Mucosa of stomach (tissue), 1 donor: ENCODE measurements around the gene ELOVL6.

Experiments
- H3K27me3 ChIP-seq: one replicate; pipeline ENCODE4 v1.7.0; 2013; ENCODE audit warnings: mild to moderate bottlenecking, low read length; ENCODE audit not compliant: control insufficient read depth, insufficient read depth
- H3K36me3 ChIP-seq: one replicate; pipeline ENCODE4 v1.7.0; 2013; ENCODE audit warnings: low read length; ENCODE audit not compliant: control insufficient read depth, insufficient read depth
- H3K4me1 ChIP-seq: one replicate; pipeline ENCODE4 v1.7.0; 2013; ENCODE audit warnings: mild to moderate bottlenecking, low read length; ENCODE audit not compliant: control insufficient read depth, insufficient read depth
- H3K4me3 ChIP-seq: one replicate; pipeline ENCODE4 v1.7.0; 2013; ENCODE audit warnings: low read length
- H3K9ac ChIP-seq: one replicate; pipeline ENCODE4 v1.7.0; 2013; ENCODE audit warnings: mild to moderate bottlenecking, low read length, moderate library complexity
- H3K9me3 ChIP-seq: one replicate; pipeline ENCODE4 v1.7.0; 2013; ENCODE audit warnings: mild to moderate bottlenecking, low read length, moderate library complexity; ENCODE audit not compliant: control insufficient read depth
- donor health status: Pancreatic carcinoma.

ELOVL6 gene

DNA sequence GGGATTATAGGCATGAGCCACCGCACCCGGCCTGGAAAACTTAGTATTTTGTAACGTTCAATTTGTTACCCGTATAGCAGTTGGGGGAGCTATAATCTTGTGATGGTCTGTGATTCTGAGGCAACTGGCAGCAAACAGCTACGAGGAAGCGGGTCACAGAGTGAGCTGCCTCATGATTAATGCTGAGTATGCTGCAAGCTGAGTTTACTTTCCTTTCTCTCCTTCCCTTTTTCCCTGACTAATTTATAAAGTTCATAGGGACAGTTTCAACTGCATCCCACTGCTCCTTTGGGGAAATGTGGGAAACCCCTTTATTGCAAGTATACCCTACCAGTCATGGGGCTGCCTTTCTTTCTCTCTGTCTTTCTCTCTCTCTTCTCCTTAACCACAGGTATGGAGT lies 17.7 kb upstream of the ELOVL6 start:
- Histone ChIP-seq H3K4me1 (no peaks in the 10 kb centered on the region), H3K27me3 (no peaks in the 10 kb centered on the region), H3K36me3 (no peaks in the 10 kb centered on the region), H3K4me3 (no peak overlapping the region), H3K9ac (no peak overlapping the region), H3K9me3 (no peaks in the 10 kb centered on the region)

DNA sequence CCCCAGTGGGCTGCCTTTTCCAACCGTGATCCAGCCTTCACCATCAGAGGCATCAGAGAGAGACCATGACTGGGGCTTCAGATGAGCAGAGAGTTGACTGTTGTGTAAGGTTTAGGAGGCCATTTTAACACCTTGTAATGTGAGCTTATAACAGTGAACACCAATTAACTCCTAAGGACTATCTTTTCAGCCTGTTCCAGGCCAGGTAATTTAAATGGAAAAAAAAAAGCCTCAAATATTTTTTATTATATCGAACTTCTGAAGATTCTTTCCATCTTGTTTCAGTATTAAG lies 13.3 kb upstream of the ELOVL6 start:
- H3K4me1 ChIP-seq: no peaks in the 10 kb centered on the region

DNA sequence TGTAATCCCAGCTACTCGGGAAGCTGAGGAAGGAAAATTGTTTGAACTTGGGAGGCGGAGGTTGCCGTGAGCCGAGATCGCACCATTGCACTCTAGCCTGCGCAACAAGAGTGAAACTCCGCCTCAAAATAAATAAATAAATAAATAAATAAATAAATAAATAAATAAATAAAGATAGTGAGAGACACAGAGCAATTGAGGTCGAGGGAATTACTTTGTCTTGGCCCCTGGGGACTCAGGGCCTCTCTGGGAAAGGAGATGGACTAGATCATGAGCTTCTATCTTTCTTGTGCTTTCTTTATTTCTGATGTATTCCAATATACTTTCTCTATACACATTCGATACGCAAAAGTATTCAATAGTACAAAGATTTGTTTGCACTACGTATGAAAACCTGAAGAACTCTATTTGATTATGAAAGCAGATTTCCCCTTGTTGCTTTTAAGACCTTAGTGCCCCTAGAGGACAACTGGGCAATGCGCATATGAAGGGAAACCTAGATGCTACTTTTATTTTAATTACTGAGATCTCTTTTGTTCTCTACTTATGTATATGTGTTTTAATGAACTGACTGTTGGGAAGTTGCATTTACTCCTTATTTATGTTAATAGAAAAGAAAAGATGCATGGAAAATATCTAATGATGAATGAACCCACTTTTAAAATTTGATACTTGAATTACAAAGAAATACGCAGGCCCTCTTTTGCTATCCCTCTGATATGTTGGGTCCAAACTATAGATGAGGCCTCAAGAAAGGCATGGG lies 12.8 kb upstream of the ELOVL6 start:
- Histone ChIP-seq H3K9ac (no peak overlapping the region), H3K9me3 (no peaks in the 10 kb centered on the region), H3K4me1 (no peaks in the 10 kb centered on the region), H3K36me3 (no peaks in the 10 kb centered on the region), H3K4me3 (no peak overlapping the region), H3K27me3 (no peaks in the 10 kb centered on the region)

More for the DNA sequence above, 13.3 kb upstream of the ELOVL6 start:
- Histone ChIP-seq H3K27me3 (no peaks in the 10 kb centered on the region), H3K36me3 (no peaks in the 10 kb centered on the region), H3K9me3 (no peaks in the 10 kb centered on the region), H3K4me3 (no peak overlapping the region), H3K9ac (no peak overlapping the region)

DNA sequence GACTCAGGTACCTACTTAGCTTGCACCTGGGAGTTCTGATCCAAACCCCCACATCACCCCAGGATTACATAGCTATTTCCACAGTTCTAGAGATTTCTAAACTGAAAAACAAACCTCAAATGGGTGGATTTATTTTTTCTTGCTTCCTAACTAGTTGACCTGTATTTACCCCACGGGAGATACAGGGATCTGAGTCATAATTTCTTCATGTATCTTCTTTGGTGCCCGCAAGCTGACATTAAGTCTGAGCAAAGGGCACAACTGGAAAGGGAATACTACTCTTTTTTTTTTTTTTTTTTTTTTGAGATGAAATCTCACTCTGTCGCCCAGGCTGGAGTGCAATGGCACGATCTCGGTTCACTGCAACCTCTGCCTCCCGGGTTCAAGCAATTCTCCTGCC lies 10.0 kb upstream of the ELOVL6 start:
- Histone ChIP-seq H3K36me3 (no peaks in the 10 kb centered on the region), H3K9me3 (no peaks in the 10 kb centered on the region), H3K27me3 (no peaks in the 10 kb centered on the region), H3K4me3 (no peak overlapping the region), H3K4me1 (no peaks in the 10 kb centered on the region), H3K9ac (no peak overlapping the region)

DNA sequence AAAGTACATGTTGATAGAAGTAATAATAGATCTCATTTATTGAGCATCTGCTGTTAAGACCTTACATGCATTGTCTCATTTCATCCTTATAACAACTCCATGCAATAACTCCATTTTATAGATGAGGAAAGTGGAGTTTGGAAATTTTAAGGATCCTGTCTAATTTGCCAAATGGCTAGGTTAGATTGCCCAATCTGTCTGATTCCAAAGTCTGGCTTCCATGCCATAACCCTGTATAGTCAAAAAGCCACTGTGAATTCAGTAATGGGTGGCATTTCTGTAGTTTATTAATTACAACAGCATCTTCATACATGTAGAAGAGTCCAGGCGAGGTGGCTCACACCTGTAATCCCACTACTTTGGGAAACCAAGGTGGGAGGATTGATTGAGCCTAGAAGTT lies 8.8 kb upstream of the ELOVL6 start:
- Histone ChIP-seq H3K9ac (no peak overlapping the region), H3K9me3 (no peaks in the 10 kb centered on the region), H3K4me1 (no peaks in the 10 kb centered on the region), H3K4me3 (no peak overlapping the region), H3K27me3 (no peaks in the 10 kb centered on the region), H3K36me3 (no peaks in the 10 kb centered on the region)

DNA sequence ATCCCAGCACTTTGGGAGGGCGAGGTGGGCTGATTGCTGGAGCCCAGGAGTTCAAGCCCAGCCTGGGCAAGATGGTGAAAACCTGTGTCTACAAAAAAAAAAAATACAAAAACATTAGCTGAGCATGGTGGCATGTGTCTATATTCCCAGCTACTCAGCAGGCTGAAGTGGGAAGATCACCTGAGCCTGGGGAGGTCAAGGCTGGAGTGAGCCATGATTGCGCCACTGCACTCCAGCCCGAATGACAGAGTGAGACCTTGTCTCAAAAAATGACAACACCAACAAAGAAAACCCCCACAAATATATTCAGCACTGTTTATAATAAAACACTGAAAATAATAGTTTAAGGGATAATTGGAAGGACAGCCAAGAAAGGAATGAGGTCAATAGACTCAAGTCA lies 3.6 kb upstream of the ELOVL6 start:
- Histone ChIP-seq H3K4me3 (no peak overlapping the region), H3K4me1 (peaks cover 15% of the 10 kb centered on the region), H3K9ac (no peak overlapping the region), H3K36me3 (no peaks in the 10 kb centered on the region), H3K9me3 (no peaks in the 10 kb centered on the region), H3K27me3 (no peaks in the 10 kb centered on the region)

DNA sequence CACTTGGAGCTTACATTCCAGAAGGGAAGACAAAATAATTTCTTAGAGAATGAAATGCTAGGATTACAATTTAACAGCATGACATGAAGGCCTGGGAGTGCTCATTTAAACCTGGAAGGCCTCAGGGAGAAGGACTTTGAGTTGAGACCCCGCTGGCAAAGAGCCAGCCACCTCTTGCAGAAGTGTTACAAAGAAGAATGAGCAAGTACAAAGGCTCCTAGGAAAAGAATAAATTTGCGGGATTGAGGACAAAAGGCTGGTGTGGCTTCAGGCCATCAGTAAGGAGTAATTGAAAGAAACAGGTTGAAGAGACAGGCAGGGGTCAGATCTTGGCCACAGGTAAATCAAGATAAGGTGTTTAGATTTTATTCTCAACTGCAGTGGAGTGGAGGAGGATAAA lies 3.1 kb upstream of the ELOVL6 start:
- Histone ChIP-seq H3K4me3 (no peak overlapping the region), H3K9ac (no peak overlapping the region), H3K9me3 (no peaks in the 10 kb centered on the region), H3K36me3 (no peaks in the 10 kb centered on the region), H3K27me3 (no peaks in the 10 kb centered on the region), H3K4me1 (peaks cover 15% of the 10 kb centered on the region)

DNA sequence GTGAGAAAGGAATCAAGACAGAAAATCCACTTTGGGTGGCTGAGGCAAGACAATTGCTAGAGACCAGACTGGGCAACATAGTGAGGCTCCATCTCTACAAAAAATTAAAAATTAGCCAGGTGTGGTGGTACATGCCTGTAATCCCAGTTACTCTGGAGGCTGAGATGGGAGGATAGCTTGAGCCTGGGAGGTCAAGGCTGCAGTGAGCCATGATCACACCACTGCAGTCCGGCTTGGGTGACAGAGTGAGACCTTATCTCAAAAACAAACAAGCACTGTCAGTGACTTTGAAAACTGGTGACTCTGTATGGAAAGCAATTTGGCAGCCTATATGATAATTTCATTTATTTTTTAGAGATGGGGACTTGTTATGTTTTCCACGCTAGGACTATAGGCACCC lies 2.3 kb upstream of the ELOVL6 start:
- no peaks in the 10 kb centered on the region for H3K9me3 ChIP-seq
- H3K36me3 ChIP-seq: no peaks in the 10 kb centered on the region
- peaks cover 18% of the 10 kb centered on the region for H3K4me1 ChIP-seq
- no peaks in the 10 kb centered on the region for H3K27me3 ChIP-seq
- no peak overlapping the region for H3K9ac ChIP-seq
- H3K4me3 ChIP-seq: no peak overlapping the region

DNA sequence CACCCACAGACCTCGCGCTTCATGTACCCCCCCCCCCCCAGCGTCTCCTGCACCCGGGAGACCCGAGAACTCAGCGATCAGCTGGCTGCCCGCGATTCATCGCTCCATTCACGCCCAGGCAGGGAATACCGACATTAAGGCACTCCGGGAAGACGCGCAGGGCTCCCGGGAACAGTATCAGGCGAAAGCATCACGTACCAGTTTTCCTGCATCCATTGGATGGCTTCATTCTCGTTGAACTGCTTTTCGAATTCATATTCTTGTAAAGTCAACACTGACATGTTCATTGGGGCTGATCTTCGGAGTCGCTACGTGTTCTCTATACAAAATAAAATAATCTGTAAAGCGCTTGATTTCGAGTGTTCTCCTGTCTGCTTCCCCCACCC lies 373 bp downstream of the ELOVL6 start:
- Histone ChIP-seq H3K4me3 (peak overlapping the region; percentile 85), H3K27me3 (no peaks in the 10 kb centered on the region), H3K9ac (peak overlapping the region; percentile 92), H3K36me3 (no peaks in the 10 kb centered on the region), H3K9me3 (no peaks in the 10 kb centered on the region), H3K4me1 (peaks cover 37% of the 10 kb centered on the region)

DNA sequence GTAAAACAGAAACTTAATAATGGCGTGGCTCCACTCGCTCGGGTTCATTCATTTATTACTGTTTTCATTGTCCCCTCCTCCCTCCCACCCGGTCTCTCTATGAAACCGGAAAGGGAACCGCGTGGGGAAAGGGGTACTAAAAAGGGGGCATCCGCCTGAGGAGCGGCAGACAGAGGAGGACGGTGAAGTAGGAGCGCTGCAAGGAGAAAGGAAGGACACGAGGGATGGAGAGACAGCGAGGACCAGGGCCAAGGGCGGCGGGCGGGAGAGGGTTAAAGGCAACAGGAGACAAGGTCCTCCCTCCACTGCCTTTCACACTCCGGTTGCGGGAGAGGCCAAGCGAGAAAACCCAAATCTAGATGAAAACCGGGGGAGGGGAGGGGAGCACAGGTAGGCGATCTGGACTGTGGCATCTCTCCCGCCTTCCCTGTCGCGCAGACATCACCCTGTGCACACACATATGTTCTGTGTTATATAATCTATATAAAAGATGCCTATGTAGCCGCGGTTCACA lies 829 bp downstream of the ELOVL6 start:
- Histone ChIP-seq H3K4me3 (peak overlapping the region; percentile 85), H3K4me1 (peaks cover 37% of the 10 kb centered on the region), H3K9ac (peak overlapping the region; percentile 92), H3K27me3 (no peaks in the 10 kb centered on the region), H3K36me3 (no peaks in the 10 kb centered on the region), H3K9me3 (no peaks in the 10 kb centered on the region)

DNA sequence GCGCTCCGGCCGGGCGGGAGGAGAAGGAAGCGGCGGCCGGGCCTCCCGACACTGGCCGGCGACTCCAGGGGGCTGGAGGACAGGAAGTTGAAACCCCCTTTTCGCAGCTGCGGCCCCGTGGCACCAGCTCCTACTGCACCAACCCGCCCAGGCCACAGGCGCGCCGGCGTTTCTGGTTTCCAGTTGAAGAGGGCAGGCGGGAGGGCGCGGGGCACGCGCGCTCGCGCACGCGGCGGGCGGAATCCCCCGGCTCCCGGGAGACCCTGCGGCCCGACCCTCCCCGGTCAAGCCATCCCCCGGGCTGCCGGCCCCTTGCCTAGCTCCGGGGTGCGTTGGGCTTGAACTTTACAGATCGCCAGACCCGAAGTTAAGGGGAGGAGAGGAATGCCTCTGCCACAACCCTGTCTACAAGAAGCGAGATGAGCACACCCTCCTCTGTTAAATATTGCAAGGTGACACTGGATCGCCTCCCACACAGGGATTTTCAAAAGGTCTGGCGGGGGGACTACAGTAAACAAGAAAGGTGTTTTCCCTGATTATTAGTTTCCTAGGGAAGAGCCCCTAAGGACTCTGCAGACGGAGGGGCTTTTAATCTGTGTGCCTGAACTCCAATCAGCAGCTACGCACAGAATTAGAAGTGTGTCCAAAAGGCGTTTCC lies 1.4 kb downstream of the ELOVL6 start:
- H3K36me3 ChIP-seq: no peaks in the 10 kb centered on the region
- H3K9ac ChIP-seq: peak overlapping the region; percentile 92
- peaks cover 37% of the 10 kb centered on the region for H3K4me1 ChIP-seq
- no peaks in the 10 kb centered on the region for H3K27me3 ChIP-seq
- peak overlapping the region; percentile 85 for H3K4me3 ChIP-seq
- H3K9me3 ChIP-seq: no peaks in the 10 kb centered on the region

DNA sequence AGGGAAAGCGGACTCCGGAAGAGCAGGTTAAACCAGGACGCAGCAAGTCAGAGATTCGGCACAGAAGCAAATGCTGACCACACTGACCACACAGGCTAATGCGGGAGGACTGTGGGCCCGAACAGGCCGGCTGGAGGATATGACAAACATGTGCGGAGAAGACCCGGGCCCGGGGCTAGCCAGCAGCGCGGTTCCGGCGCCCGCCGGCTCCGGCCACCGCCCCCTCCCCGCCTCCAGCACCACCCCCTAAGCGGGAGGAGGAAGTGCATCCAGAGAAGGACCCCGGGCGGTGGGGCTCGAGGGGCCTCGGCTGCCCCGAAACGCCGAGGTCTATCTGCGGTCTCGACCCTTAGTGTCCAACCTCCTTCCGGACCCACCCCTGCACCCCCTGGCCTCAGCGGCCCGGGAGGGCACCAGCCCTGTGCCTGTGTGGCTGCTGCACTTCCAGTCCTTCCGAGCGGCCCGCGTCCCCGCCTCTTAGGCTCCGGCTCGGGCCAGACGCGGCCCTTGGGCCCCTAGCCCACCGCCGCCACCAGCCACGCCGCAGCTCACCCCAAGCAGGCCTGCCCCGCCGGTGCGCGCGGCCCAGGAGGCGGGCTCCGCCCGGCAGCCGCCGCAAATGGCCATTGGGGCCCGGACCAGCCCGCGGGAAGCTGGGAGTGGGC lies 2.1 kb downstream of the ELOVL6 start:
- Histone ChIP-seq H3K4me3 (peak overlapping the region; percentile 64), H3K9ac (peak overlapping the region; percentile 92), H3K27me3 (no peaks in the 10 kb centered on the region), H3K9me3 (no peaks in the 10 kb centered on the region), H3K36me3 (no peaks in the 10 kb centered on the region), H3K4me1 (peaks cover 37% of the 10 kb centered on the region)
